DND-41 (cell line): ENCODE data around the gene RPEL1.
"Not testable (repeated sequence)": the region's sequence is repeated elsewhere in the genome, so short reads cannot be mapped to it uniquely, and the experiment has no call there.

Source experiments
- ATAC-seq: fragments of 200-7000 bp; cut with Tn5 transposase; 3 replicates; pipeline ENCODE4 v1.9.1; 2021; ENCODE audit warnings: low read depth; ENCODE audit not compliant: insufficient read depth
- DNase-seq: peaks from one replicate; pipeline ENCODE4 v3.0.0-alpha.2; 2020
- H2AFZ ChIP-seq: 2 replicates; pipeline ENCODE4 v1.6.0; 2012; ENCODE audit warnings: low read depth, low read length
- H3K27ac ChIP-seq: 2 replicates; pipeline ENCODE4 v1.5.1; 2012; ENCODE audit warnings: low read length, inconsistent platforms
- H3K27me3 ChIP-seq: fragments of 200-600 bp; sonication (generic); 2 replicates; pipeline ENCODE4 v1.6.0; 2012; ENCODE audit warnings: low read length, mild to moderate bottlenecking, inconsistent platforms; ENCODE audit not compliant: insufficient read depth, poor library complexity
- H3K36me3 ChIP-seq: 2 replicates; pipeline ENCODE4 v1.5.1; 2012; ENCODE audit warnings: low read length, inconsistent platforms; ENCODE audit not compliant: insufficient read depth
- H3K4me1 ChIP-seq: 2 replicates; pipeline ENCODE4 v1.5.1; 2012; ENCODE audit warnings: mild to moderate bottlenecking, low read length; ENCODE audit not compliant: insufficient read depth
- H3K4me2 ChIP-seq: 2 replicates; pipeline ENCODE4 v1.6.0; 2012; ENCODE audit warnings: mild to moderate bottlenecking, moderate library complexity, low read length, inconsistent platforms; ENCODE audit not compliant: insufficient read depth
- H3K4me3 ChIP-seq, 2 experiments: fragments of 200-600 bp in 1 of 2; shearing (Covaris generic) in 1 of 2; 2 replicates each; pipeline ENCODE4 v1.5.1; 2012 to 2016; ENCODE audit warnings: inconsistent platforms in 2 of 2, low read length in 2 of 2, mild to moderate bottlenecking in 2 of 2, low read depth in 1 of 2, moderate library complexity in 1 of 2
- H3K79me2 ChIP-seq: 2 replicates; pipeline ENCODE4 v1.6.0; 2012; ENCODE audit warnings: low read length, inconsistent platforms; ENCODE audit not compliant: insufficient read depth
- H3K9ac ChIP-seq: 2 replicates; pipeline ENCODE4 v1.6.0; 2012; ENCODE audit warnings: low read depth, mild to moderate bottlenecking, inconsistent platforms, low read length, moderate library complexity
- H3K9me3 ChIP-seq: 2 replicates; pipeline ENCODE4 v1.5.1; 2012; ENCODE audit warnings: low read length, moderate library complexity, mild to moderate bottlenecking, inconsistent platforms; ENCODE audit not compliant: insufficient read depth, severe bottlenecking
- H4K20me1 ChIP-seq: 2 replicates; pipeline ENCODE4 v1.6.0; 2012; ENCODE audit warnings: low read length; ENCODE audit not compliant: insufficient read depth
- CTCF ChIP-seq: IDR thresholded peaks from 2 replicates; pipeline ENCODE4 v1.5.1; 2012; ENCODE audit warnings: borderline replicate concordance, low read length, moderate library complexity, mild to moderate bottlenecking; ENCODE audit not compliant: poor library complexity, severe bottlenecking; ENCODE audit errors: extremely low read depth
- EZH2 ChIP-seq: IDR thresholded peaks from 3 replicates; pipeline ENCODE4 v1.6.1; 2012; ENCODE audit warnings: borderline replicate concordance, low read depth, mild to moderate bottlenecking, moderate library complexity, low read length, inconsistent platforms; ENCODE audit not compliant: severe bottlenecking

Gene RPEL1

GRCh38 chr10:103204353-103205255 is 41.1 kb upstream of the RPEL1 start:
- H2AFZ ChIP-seq = no peak overlapping the region
- no peak overlapping the region for H3K4me2 ChIP-seq
- no peaks in the 10 kb centered on the region for H3K36me3 ChIP-seq
- no peak overlapping the region for H3K4me3 ChIP-seq
- no peak overlapping the region for H3K27ac ChIP-seq
- no peaks in the 10 kb centered on the region for H4K20me1 ChIP-seq
- no peak overlapping the region for H3K9ac ChIP-seq
- ATAC-seq (no peak), DNase-seq (no peak)
- TF ChIP-seq CTCF = no peak
- no peak for TF ChIP-seq EZH2
- no peaks in the 10 kb centered on the region for H3K79me2 ChIP-seq
- no peaks in the 10 kb centered on the region for H3K27me3 ChIP-seq
- no peaks in the 10 kb centered on the region for H3K9me3 ChIP-seq
- H3K4me1 ChIP-seq = no peaks in the 10 kb centered on the region

GRCh38 chr10:103205401-103205800 is 40.3 kb upstream of the RPEL1 start:
- H3K4me3 ChIP-seq, H4K20me1 ChIP-seq, H3K36me3 ChIP-seq, ATAC-seq, H3K27me3 ChIP-seq, H3K79me2 ChIP-seq, H3K9ac ChIP-seq, DNase-seq, H2AFZ ChIP-seq, H3K4me1 ChIP-seq, H3K4me2 ChIP-seq, H3K27ac ChIP-seq, H3K9me3 ChIP-seq: not testable (repeated sequence)

GRCh38 chr10:103206715-103207114 is 39.0 kb upstream of the RPEL1 start:
- not testable (repeated sequence) for H4K20me1 ChIP-seq, H3K4me1 ChIP-seq, H3K27ac ChIP-seq, H3K4me2 ChIP-seq, H2AFZ ChIP-seq, H3K9ac ChIP-seq, H3K9me3 ChIP-seq, H3K4me3 ChIP-seq, H3K27me3 ChIP-seq, DNase-seq, H3K79me2 ChIP-seq, ATAC-seq, H3K36me3 ChIP-seq

GRCh38 chr10:103207141-103207540 is 38.5 kb upstream of the RPEL1 start:
- Histone ChIP-seq H2AFZ (no peak overlapping the region), H3K27me3 (no peaks in the 10 kb centered on the region), H3K4me3 (no peak overlapping the region), H3K27ac (no peak overlapping the region), H3K9ac (no peak overlapping the region), H4K20me1 (no peaks in the 10 kb centered on the region), H3K9me3 (peaks cover under 1% of the 10 kb centered on the region), H3K79me2 (no peaks in the 10 kb centered on the region), H3K4me1 (no peaks in the 10 kb centered on the region), H3K36me3 (no peaks in the 10 kb centered on the region), H3K4me2 (no peak overlapping the region)
- no peak for DNase-seq
- no peak for ATAC-seq
- TF ChIP-seq CTCF (no peak), EZH2 (no peak)

- H3K9ac ChIP-seq, H3K4me1 ChIP-seq, ATAC-seq, H4K20me1 ChIP-seq, DNase-seq, H2AFZ ChIP-seq, H3K4me2 ChIP-seq, H3K79me2 ChIP-seq, H3K27me3 ChIP-seq, H3K4me3 ChIP-seq, H3K27ac ChIP-seq, H3K36me3 ChIP-seq, H3K9me3 ChIP-seq: not testable (repeated sequence)
Measured at GRCh38 chr10:103207643-103208042, 38.0 kb upstream of the RPEL1 start.

- not testable (repeated sequence) for H3K4me3 ChIP-seq, ATAC-seq, H3K9ac ChIP-seq, H4K20me1 ChIP-seq, H3K36me3 ChIP-seq, H3K27ac ChIP-seq, H3K4me1 ChIP-seq, H3K9me3 ChIP-seq, H3K4me2 ChIP-seq, DNase-seq, H2AFZ ChIP-seq, H3K79me2 ChIP-seq, H3K27me3 ChIP-seq
Measured at GRCh38 chr10:103210262-103210661, 35.4 kb upstream of the RPEL1 start.
